Stimulated activated CD4-positive, alpha-beta T cell treated with anti-CD3 and anti-CD28 coated beads, Interleukin-15, amount 100 ng/mL, for 1 hour (primary cell): ENCODE data around the gene RYR2.

Experiments
- DNase-seq, 2 donors: peaks; one replicate each; pipeline ENCODE4 v3.0.0-alpha.2; 2020; ENCODE audit warnings: low read depth in 1 of 2, low spot score in 1 of 2

RYR2 gene

DNA sequence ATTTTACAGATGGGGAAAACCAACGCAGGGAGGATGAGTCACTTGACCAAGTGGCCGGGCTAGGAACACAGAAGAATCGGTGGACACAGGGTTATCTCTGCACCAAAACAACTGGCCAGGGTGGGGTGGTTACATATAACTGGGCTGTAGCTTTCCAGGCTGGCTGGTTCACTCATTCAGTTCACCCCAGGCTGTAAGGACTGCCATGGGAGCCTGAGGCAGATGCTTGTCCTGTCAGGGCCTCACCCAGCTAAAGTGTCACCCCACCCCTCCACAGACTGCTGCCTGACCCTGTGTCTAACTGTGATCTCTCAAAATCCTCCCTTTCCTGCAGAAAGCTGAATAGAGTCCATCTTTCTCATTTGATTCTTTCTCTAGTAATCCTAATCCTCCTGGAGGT lies 387.3 kb downstream of the RYR2 start:
- DNase-seq: no peak

- DNase-seq: no peak
Measured at GRCh38 chr1:237431448-237431847, 389.5 kb downstream of the RYR2 start.

- no peak for DNase-seq
Measured at GRCh38 chr1:237440346-237440745, 398.4 kb downstream of the RYR2 start.

- DNase-seq: no peak
Measured at GRCh38 chr1:237444120-237444790, 402.3 kb downstream of the RYR2 start.

DNA sequence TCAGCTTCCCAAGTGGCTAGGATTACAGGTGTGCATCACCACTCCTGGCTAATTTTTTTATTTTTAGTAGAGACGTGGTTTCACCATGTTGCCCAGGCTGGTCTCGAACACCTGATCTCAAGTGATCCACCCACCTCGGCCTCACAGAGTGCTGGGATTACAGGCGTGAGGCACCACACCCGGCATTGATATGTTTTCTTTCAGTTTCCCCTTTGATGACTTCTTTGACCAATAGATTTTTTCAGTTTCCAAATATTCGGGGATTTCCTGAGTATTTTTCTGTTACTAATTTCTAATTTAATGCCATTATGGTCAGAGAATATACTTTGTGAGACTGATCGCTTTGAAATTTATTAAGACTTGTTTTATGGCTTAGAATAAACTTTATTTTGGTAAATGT lies 406.1 kb downstream of the RYR2 start:
- DNase-seq: no peak

DNA sequence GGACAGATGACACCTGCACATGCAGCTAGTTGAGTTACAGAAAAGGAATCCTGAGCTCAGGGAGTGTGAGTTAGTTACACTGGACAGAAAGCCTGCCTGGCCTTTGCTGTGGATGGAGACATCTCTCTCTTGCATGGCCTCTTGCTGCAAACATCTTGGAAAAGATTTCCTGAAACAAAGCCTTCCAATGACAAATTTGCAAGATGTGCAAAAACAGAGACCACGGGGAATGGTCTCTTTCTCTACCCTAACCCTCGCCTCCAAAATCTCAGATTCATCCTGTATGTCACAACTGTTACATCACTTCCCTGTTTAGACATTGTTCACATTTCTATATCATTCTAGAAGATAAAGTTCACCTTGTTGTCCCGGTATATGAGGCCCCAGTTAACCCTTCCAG lies 415.6 kb downstream of the RYR2 start:
- DNase-seq: no peak

DNA sequence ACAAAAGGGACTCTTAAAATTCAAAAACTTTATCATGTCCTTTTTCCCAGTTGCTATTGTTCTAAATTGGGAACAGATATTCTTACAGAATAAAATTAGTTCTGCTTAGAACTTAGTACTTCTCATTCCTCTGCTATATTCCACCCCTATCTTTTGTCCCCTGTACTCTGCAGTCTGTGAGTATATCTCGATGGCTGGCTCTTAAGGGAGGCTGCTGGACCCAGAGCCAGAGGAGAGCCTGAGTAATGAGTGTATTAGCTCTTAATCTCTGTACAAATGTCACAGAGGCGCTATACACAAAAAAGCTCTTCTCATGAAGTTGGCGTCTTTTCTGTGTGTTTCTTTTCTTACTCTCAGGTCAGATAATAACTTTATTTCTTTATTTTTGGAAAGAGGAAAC lies 425.3 kb downstream of the RYR2 start:
- DNase-seq: no peak

DNA sequence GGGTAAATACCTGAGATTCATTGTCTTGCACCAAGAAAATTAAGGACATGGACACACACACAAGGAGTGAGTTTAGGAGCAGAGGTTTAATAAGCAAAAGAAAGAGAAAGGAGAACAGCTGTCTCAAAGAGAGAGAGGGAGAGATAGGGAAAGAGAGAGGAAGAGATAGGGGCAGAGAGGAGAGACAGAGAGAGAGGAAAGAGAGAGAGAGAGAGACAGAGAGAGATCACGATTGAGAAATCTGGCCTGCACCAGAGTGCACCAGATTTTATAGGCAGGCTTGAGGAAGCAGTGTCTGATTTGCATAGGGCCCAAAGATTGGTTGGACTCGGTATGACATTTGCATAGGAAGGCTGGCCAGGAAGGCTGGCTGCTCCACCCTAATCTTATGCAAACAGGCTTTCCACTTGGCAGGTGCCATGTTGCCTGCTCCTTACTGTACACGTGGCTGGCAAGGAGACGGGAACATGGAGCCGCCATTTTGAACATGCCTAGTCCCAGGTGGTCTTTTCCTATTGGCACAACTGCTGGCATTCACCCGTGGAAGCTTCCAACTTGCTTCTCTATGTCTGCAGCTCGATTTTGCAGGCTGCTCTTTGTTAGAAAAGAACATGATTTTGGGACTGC lies 428.8 kb downstream of the RYR2 start:
- DNase-seq: no peak

DNA sequence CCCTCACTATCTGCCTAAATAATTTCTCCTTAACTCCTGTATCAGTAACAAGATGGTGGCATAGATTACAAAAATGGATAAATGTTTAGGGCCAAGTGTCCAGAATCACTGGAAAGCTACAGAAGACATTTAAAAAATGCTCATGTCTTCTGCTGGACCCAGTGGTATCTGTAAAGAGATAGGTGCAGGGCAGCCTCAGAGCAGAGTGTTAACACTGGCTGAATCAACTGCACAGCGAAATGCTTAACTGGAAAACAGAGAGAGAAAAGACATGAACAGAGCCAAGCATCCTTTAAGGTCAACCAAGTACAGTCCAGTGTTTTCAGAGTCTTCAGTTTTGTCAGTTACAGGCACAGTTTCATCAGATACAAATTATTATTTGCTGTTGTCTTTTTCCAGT lies 429.4 kb downstream of the RYR2 start:
- no peak for DNase-seq

GRCh38 chr1:237471956-237472355 lies 430.0 kb downstream of the RYR2 start:
- no peak for DNase-seq

GRCh38 chr1:237473854-237474253 lies 431.9 kb downstream of the RYR2 start:
- no peak for DNase-seq

- no peak for DNase-seq
Measured at GRCh38 chr1:237478082-237478481, 436.1 kb downstream of the RYR2 start.

- no peak for DNase-seq
Measured at GRCh38 chr1:237478842-237479241, 436.9 kb downstream of the RYR2 start.

GRCh38 chr1:237482777-237483176 lies 440.8 kb downstream of the RYR2 start:
- DNase-seq: no peak

- DNase-seq: no peak
Measured at GRCh38 chr1:237492359-237492758, 450.4 kb downstream of the RYR2 start.

DNA sequence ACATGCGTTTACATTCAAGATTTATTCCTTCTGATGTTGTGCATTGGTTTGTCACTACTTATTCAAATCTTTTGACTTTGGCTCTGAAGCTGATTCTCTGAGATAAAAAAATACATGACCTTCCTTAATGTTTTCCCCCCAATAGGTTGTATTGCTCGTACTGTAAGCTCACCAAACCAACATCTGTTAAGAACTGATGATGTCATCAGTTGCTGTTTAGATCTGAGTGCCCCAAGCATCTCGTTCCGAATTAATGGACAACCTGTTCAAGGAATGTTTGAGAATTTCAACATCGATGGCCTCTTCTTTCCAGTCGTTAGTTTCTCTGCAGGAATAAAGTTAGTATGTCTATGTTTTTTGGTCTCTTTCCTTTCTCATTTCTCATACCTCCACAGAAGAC lies 458.6 kb downstream of the RYR2 start:
- DNase-seq: no peak

DNA sequence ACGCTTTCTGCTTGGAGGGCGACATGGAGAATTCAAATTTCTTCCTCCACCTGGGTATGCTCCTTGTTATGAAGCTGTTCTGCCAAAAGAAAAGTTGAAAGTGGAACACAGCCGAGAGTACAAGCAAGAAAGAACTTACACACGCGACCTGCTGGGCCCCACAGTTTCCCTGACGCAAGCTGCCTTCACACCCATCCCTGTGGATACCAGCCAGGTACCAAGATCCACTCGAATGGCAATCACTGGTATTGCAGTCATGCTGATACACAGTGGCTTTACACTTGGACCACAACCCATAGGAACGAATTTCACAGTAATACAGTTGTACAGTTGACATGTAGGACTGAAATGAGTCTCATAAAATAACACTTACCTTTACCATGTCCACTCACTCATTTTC lies 461.3 kb downstream of the RYR2 start:
- no peak for DNase-seq

GRCh38 chr1:237507005-237507404 lies 465.0 kb downstream of the RYR2 start:
- no peak for DNase-seq

- DNase-seq: no peak
Measured at GRCh38 chr1:237509748-237510147, 467.8 kb downstream of the RYR2 start.

- DNase-seq: no peak
Measured at GRCh38 chr1:237525102-237525501, 483.1 kb downstream of the RYR2 start.

- no peak for DNase-seq
Measured at GRCh38 chr1:237527761-237528160, 485.8 kb downstream of the RYR2 start.

DNA sequence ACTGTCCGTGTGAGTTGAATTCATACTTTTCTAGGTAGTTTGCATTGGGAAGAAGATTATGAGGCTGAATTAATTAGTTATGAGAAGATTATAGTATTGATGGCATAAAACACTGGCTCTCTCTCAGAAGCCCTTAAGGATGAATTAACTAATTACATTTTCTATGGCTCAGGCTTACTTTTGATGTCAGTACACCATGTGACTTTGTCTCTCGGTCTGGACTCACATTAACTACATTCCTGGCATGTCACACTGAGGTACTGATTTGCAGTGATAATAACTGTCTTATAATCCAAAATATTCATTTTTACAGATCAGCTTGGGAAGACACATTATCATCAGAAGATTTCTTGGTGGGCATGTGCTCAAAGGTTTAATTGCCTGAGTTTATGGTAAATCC lies 486.6 kb downstream of the RYR2 start:
- DNase-seq: no peak

DNA sequence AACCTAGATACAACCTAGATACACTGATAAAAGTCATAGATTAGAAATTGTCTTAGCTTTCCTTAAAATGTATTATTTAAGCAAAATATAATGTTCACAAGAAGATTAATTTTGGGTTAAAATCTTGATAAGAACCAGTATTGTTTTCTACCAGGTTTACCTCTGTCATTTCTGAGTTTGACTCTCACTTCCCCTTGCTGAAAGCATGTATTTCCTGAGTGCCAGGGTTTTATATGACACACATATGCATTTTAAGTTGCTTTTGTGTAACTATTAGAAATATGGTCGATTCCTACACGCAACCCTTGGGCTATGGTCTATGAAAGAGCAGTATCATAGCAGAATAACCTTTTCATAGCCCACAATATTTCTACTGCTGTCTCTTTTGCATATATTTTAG lies 497.1 kb downstream of the RYR2 start:
- DNase-seq: no peak
